GM19099 (cell line): ENCODE data around the gene GPRIN1.

Experiments used
- POLR2A ChIP-seq: IDR thresholded peaks from 3 replicates; pipeline ENCODE4 v1.6.1; 2011; ENCODE audit warnings: low read depth; ENCODE audit not compliant: insufficient read length; ENCODE audit errors: extremely low read depth

Gene GPRIN1

DNA sequence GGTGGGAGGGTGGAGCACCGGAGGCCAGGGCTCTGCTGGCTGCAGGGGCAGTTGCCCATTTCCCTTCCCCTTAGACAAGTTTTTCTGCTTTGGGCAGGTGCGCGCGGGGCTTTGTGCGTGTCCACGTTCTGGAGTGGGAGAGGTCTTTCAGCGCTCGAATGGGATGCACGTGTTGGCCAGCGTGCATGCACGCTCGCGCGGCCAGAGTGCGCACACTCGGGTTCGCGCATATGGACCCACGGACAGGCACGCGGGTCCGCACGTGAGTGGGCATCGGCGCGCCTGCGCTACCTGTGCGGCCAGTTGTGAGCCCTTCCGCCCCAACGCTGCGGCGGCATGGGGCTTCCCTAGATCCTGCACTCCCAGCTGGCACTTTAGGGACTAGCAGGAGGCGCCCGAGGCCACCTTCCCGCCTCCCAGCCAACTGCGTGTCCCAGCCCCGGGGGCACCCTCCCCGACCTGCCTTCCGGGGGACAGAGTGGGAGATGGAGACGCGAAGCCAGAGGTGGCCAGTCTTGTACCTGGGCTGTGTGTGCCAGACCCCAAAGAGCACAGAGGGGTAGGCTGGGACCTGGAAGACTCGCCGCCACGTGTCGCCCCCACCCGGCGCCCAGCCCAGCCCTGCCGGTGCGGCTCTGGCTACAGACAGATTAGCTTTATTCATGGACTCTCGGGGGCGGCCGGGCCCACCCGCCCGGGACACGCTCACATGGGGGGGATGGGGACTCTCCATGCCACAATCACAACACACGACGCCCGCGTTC lies 9.8 kb upstream of the GPRIN1 start:
- no peak for TF ChIP-seq POLR2A

DNA sequence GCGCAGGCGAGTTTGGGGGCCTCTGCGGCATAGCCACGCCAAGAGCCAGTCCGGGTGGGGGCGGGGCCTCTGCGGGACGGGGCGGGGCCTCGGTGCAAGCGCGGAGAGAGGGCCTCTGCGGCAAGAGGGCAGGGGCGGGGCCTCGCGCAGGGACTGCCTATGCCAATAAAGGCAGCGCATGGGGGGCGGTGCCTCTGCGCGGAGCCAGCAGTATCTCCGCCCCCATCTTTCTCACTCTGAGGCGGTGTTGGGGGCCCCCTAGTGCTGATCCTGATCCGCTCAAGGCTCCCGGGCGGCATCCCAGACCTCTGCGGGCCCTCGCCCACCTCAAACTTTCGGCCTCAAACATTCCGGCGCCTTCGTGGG lies 9.2 kb upstream of the GPRIN1 start:
- TF ChIP-seq POLR2A = no peak

DNA sequence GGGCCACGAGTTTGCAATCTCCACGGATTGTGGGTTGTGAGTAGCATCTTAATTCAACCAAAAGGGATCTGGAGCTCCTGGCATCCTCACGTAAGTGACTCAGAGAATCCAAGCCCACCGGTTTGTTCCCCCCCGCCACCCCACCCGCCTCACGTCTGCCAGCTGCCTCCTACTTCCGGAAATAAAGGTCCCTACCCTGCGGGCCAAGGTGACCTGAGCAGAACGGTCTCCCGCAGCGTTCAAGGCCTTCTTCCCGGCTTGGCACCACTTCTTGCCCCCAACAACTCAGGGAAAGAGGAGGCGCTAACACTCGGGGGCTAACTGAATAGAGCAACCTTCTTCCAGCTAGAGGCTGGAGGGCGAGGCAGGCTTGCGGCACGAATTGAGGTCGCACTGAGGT lies 8.8 kb upstream of the GPRIN1 start:
- TF ChIP-seq POLR2A = no peak

DNA sequence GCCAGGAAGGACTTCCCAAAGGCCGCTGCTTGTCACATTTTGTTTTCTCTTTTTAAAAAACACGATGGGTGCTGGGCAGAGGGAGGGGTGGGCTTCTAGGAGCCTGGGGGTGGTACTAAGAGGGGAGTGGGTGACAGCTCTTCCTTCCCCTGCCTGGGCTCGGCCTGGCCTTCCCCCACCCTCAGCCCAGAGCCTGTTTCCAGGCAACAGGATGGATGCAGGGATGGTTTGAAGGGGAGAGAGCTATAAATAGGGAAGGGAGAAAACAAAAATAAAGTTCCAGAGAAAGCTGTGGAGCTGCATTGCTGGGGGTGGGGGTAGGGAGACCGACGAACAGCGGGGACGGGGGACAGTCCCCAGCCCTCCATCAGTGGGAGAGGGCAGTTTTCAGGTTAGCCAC lies 6.6 kb upstream of the GPRIN1 start:
- no peak for TF ChIP-seq POLR2A

DNA sequence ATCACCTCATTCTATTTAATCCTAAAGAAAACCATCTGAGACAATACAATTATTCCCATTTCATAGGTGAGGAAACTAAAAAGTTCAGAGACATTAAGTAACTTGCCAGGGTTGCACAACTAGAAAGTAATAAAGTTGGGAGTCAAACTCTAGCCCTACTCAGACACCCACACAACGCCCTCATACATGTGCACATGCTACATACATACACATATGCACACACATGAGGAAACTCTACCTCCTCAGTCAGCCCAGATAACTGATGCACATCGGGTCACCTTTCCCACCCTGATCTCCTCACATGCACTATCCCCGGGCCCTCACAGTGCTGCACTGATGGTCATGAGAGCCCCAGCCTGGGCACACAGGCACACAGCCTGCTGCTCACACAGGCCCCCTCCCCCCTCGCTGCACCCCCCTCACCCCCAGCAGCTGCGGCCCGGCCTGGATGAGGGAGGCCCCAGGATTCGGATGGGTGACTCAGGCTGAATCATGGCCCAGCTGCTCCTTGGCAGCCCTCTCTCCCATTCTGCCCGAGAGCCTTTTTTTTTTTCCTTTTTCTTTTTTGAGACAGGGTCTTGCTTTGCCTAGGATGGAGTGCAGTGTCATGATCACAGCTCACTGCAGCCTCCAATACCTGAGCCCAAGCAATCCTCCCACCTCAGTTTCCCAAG lies 5.0 kb upstream of the GPRIN1 start:
- no peak for TF ChIP-seq POLR2A

DNA sequence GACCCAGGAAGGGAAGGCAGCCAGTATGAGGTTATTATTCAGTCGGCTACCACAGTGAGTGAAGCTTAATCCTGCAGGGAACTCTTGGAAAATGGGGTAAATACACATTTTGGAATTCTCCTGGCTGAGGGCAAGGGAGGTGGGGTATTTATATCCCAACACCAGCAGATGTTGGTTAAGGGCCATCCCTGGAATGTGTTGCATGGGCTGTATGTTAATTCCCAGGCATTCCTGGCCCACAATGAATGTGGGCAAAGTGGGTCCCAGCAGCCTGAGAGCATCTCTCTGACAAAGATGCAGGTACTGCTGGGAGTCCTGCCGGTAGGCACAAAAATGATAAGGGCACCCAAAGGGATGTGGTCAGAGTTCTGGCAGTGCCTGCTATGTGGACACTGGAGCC lies 2.9 kb upstream of the GPRIN1 start:
- no peak for TF ChIP-seq POLR2A

DNA sequence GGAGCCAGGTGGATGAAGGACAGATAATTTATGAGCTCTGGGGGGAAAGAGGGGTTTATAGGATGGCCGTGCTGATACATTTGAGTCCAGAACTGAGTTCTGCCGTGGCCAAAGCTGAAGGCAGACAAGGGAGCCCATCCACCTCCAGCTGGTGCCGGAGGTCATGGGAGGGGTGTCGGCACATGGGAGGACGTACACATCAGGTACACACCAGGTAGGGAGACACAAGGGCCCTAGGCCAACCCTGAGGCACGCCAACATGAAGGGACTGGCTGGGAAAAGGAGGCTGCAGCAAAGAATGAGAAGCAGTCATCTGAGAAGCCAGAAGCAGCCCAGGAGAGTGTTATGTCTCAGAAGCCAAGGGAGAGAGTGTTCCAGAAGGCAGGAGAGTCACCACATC lies 2.1 kb upstream of the GPRIN1 start:
- TF ChIP-seq POLR2A = no peak

DNA sequence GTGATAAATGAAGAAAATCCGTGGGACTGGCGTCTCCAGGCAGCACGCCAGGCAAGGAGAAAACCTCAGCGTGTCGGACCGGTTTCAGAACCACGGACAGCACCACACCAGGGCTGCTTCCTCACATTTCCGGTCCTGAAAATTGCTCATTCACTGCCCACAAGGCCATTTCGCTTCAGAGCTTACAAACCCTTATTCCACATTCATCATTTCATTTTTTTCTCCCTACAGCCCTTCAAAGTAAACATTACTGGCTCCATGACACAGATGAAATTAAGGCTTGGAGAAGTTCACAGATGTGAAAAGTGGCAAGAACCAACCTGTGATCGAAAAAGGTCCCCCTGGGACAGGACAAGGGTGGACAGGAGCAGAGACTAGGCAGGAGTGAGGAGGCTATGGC lies 1.5 kb upstream of the GPRIN1 start:
- no peak for TF ChIP-seq POLR2A

DNA sequence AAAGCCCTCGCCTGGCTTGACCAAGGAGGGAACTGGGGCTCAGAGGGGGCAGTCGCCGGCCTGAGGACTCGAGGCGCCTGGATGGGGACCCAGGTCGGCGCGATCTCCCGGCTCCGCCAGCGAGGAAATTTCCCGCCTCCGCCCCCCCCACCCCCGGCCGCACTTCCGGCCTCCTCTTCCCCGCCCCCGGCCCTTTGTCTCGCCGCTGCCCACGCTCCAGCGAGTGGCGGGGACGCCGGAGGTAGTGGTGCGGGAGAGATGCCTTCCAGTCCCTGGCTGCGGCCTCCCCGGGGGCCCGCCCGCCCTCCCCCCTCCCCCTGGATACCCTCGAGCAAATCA lies 448 bp upstream of the GPRIN1 start:
- no peak for TF ChIP-seq POLR2A

DNA sequence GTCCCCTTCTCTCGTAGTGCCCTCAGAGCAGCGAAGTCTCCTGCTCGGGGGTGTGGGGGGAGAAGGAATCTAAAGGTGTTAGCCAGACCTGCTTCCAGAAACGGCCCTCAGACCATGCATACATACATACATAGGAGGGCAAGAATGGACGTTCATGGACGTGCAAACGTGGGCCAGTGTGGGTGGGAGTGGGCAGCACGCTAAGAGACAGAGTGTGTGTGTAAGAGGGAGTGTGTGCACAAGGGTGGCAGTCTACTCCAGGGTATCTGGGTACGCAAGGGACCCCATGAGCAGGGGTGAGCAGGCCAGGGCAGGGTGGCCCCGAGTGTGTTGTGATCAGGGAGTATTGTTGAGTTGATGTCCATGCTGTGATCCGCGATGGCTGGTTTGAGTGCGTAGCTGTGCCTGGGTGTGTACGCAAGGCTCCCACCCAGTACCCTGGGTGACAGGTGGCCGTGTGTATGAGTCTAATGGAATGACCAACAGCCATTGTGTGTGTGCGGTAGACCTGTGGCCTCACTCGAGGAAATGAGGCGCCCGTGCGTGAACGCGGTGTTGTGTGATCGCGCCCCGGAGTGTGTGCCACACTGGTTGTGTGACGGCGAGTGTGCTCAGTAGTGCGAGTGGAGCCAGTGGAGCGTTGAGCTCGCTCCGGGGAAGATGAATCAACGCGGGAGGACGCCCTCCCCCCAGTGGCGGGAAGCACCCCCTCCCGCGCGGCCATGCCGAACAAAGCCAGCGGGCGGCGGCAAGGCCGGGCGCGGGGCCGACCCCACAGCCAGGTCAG lies 826 bp downstream of the GPRIN1 start:
- no peak for TF ChIP-seq POLR2A

DNA sequence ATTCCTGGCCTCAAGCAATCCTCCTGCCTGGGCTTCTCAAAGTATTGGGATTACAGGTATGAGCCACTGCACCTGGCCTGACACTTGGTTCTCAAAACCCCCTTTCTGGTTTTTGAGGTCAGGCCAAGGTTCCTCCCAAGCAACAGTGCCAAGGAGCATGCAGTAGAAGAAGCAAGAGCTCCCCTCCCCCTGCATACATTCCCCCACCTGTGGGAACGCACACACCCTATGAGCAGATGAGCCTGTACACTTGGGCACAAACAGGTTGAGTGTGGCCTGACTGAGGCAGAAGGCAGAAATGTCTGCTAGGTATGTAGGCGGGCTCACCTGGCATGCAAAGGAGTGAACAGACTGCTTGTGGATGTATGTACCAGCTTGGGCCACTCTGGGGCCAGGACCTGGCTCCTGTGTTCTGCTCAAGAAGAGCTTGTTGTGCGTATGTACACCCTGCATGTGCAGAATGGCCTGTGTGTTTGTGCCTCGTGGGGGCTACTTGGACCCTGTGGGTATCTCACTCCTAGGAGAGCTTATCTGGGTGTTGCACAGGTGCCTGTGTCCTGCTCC lies 1.7 kb downstream of the GPRIN1 start:
- no peak for TF ChIP-seq POLR2A

DNA sequence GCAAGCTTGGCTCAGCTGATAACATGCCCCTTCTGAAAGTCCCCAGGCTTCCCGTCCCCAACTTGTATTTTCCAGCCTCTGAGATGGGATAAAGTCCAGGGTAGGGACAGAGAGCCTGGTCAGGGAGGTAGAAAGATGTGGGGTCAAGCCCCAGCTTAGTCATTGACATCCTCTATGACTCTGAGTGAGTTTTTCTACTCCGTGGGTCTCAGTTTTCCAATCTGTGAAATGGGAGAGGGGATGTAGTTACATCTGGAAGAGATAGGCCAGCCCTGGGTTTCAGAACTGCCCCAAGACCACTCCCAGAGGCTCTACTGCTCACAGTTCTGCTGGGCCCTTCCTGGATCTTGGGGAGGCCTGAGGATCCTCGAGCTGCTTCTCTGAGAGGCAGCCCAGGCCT lies 3.1 kb downstream of the GPRIN1 start:
- TF ChIP-seq POLR2A = no peak

DNA sequence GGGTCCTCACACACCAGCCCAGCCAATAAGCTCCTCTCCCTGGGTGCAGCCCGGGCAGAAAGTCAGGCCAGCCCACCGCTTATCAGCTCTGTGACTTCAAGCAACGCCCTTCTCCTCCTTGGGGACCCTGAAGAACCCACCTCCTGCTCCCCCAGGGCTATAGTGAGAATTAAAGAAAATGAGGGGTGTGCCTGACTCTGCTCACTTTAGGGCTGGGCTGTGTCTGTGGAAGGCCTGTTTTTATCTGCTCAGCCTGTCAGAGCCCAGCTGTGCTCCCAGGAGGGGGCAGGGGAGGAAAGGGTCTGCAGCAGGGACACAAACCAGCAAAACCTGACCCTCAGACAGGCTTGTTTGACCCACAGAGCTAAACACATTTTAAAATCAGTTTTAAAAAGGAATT lies 3.9 kb downstream of the GPRIN1 start:
- no peak for TF ChIP-seq POLR2A

DNA sequence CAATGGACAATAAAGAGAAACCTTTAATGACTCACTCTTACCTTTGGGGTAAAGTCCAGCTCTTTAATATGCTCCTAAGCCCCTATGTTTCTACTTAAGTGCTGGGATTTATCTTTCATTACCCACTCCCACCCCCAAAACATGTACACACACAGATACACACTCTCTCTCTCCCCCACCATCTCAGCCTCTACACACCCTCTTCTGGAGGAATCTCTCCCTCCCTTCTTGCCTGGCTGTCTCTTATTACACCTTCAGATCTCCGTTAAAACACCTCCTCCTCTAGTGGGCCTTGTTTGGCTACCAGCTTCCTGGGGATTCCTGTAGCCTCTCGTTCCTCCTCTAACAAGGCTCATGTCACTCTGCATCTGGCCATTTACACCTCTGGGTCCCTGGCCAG lies 6.9 kb downstream of the GPRIN1 start:
- no peak for TF ChIP-seq POLR2A

DNA sequence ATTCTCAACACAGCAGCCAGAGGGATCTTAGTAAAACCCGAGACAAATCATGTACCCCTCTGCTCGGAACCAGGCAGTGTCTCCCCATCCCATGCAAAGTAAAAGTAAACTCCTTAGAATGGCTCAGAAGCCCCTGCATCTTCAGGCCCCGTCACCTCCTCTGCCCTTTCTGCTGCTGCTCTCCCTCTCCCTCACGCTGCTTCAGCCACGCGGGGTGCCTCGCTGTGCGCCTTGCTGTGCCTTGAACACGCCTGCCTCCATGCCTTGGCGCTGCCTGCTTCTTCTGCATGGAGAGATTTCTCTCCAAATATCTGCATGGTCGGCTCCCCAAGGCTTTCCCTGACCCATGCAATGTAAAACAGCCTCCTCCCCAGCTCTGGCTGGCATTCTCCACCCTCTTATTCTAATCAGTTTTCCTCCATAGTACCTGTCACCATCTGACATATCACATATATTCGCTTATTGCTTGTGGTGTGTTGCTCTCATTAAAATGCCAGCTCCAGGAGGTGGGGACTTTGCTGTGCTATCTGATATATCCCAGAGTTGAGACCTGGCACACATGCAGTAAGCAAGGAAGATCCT lies 8.0 kb downstream of the GPRIN1 start:
- no peak for TF ChIP-seq POLR2A
